GM21526 (cell line): ENCODE data around the gene TAF11L14.
"Not testable (repeated sequence)": the region's sequence is repeated elsewhere in the genome, so short reads cannot be mapped to it uniquely, and the experiment has no call there.

Source experiments
- ATAC-seq: cut with Tn5 transposase; IDR thresholded peaks from one replicate; pipeline ENCODE4 v1.9.1; 2021; ENCODE audit warnings: moderate library complexity; ENCODE audit not compliant: unreplicated experiment, low FRiP score

Gene TAF11L14

DNA sequence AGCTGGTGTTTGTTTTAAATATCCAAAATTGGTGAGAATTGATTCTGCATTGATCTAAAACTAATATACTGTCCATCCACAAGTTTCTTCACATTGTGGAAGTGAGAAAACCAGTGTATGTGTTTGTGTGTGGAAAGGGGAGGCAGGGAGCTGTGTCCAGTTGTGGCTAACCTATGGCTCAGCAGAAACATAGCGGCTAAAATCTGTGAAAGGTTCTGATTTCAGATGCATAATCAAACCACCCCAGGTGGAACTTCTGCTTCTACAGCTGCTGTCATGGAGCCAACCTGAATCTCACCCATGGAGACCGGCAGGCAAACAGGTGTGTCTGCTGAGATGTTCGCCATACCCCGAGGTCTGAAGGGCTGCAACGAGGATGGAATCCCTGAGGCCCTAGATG is at the start of gene TAF11L14:
TSS of gene TAF11L14 (plus strand) at position 301 of the 400 bp plus-strand sequence.
- no peak for ATAC-seq

- ATAC-seq, result not testable (repeated sequence)
Measured at GRCh38 chr5:17585658-17586057, 48.6 kb upstream of the TAF11L14 start, which contains the start of gene TAF11L7. TSS of gene TAF11L7 (minus strand) at chr5:17585758.

DNA sequence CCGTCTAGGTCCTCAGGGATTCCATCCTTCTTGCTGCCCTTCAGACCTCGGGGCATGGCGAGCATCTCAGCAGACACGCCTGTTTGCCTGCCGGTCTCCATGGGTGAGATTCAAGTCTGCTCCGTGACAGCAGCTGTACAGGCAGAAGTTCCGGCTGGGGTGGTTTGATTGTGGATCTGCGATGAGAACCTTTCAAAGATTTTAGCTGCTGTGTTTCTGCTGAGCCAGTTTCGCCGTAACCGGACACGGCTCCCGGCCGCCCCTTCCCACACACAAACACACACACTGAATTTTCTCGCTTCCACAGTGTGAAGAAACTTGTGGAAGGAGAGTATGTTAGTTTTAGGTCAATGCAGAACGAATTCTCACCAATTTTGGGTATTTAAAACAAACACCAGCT is 43.4 kb upstream of the TAF11L14 start, which contains the start of gene TAF11L8:
TSS of gene TAF11L8 (minus strand) at position 101 of the 400 bp plus-strand sequence.
- ATAC-seq, result not testable (repeated sequence)

- not testable (repeated sequence) for ATAC-seq
Measured at GRCh38 chr5:17594255-17594654, 40.0 kb upstream of the TAF11L14 start, which contains the start of gene TAF11L9. TSS of gene TAF11L9 (minus strand) at chr5:17594394.

GRCh38 chr5:17597728-17598127 is 36.5 kb upstream of the TAF11L14 start, which contains the start of gene TAF11L10:
TSS of gene TAF11L10 (minus strand) at chr5:17597828.
- ATAC-seq, result not testable (repeated sequence)

GRCh38 chr5:17603880-17604279 is 30.4 kb upstream of the TAF11L14 start, which contains the start of gene TAF11L11:
TSS of gene TAF11L11 (plus strand) at chr5:17604183.
- ATAC-seq, result not testable (repeated sequence)

GRCh38 chr5:17604951-17605350 is 29.3 kb upstream of the TAF11L14 start:
- no peak for ATAC-seq

GRCh38 chr5:17607461-17607860 is 26.8 kb upstream of the TAF11L14 start:
- not testable (repeated sequence) for ATAC-seq

DNA sequence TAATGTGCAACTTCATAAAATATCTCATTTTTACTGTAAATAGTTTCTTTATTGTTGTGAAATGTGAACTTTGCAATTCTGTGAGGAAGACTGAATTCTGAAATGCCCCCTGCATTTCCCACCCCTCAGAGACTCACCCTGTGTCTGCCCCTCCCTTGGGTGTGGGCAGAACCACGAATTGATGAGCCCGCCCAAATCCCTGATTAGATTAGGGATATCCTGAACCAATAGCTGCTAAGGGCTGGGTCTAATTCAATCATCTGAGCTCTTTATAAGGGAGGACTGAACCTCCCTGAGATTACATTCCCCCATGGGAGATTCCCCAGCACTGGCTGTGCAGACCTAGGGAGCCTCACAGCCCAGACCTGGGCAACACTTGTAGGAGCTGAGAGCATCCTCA is 24.2 kb upstream of the TAF11L14 start, which contains the start of gene TAF11L12:
TSS of gene TAF11L12 (plus strand) at position 301 of the 400 bp plus-strand sequence.
- ATAC-seq, result not testable (repeated sequence)

DNA sequence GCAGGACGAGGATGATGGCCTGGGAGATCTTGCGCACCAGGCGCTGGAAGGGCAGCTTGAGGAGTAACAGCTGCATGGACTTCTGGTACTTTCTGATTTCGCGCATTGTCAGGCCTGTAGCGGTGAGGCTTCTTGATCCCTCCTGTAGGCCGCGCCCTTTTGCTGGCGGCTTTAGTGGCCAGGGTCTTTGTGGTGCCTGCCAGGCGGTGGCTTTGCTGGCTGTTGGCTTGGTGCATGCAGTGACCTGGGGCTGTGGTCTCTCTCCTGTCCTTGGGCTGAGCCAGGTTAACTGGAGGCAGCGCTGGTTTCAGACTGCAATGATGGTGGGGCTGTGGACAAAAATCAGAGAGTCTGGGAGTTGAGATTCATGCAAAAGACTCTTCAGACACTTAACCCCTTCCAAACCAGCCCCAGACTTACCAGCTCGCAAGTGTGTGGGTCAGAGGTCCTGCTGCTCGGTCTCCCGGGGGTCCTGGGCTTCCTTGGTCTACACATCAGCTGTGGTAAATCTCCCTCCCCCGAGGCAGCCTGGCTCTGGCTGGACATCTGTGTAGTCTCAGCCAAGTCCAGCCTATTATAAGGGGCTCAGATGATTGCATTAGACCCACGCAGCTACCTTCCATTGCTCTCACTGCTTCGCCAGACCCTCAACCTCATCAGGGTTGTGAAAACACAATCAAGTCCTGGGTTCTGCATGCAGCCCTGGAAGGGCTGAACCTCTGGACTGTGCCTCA is 19.2 kb upstream of the TAF11L14 start:
- no peak for ATAC-seq

DNA sequence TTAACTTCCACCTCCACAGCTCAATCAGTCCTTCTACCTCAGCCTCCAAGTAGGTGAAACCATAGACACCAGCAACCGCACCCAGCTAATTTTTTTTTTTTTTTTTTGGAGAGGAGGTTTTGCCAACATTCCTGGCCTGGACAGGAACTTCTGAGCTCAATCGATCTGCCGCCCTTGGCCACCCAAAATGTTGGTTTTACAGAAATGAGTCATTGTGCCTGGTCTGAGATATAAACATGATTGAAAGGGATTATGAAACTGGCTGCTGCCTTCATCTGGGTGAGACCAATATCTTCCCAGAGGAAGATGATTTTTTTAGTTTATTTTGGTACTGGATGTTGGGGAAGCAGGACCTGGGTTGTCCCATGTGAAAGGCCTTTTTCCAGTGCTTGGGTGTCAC is 14.9 kb upstream of the TAF11L14 start:
- no peak for ATAC-seq

DNA sequence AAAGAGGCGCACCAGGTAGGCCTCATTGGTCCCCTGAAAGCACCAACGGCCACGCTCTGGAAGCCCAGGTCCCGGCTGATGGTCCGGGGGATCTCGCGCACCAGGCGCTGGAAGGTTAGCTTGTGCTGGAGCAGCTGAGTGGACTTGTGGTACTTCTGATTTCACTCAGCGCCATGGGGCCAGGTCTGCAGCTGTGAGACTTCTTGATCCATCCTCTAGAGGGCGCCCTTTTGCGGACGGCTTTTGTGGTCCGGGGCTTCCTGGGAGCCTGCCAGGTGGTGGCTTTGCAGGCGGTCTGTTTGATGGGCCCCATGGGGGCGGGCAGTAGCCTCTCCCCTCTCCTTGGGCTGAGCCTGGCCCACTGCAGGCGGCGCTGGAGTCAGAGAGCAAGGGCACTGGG is 13.6 kb upstream of the TAF11L14 start:
- no peak for ATAC-seq

- no peak for ATAC-seq
Measured at GRCh38 chr5:17625686-17626085, 8.6 kb upstream of the TAF11L14 start.

DNA sequence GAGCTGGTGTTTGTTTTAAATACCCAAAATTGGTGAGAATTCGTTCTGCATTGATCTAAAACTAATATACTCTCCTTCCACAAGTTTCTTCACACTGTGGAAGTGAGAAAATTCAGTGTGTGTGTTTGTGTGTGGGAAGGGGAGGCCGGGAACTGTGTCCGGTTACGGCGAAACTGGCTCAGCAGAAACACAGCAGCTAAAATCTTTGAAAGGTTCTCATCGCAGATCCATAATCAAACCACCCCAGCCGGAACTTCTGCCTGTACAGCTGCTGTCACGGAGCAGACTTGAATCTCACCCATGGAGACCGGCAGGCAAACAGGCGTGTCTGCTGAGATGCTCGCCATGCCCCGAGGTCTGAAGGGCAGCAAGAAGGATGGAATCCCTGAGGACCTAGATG is 2.5 kb upstream of the TAF11L14 start, which contains the start of gene TAF11L13:
TSS of gene TAF11L13 (plus strand) at position 301 of the 400 bp plus-strand sequence.
- ATAC-seq, result not testable (repeated sequence)

- ATAC-seq, result not testable (repeated sequence)
Measured at GRCh38 chr5:17649232-17649631, 15.0 kb downstream of the TAF11L14 start.

GRCh38 chr5:17655201-17655759 is 21.0 kb downstream of the TAF11L14 start:
- not testable (repeated sequence) for ATAC-seq

DNA sequence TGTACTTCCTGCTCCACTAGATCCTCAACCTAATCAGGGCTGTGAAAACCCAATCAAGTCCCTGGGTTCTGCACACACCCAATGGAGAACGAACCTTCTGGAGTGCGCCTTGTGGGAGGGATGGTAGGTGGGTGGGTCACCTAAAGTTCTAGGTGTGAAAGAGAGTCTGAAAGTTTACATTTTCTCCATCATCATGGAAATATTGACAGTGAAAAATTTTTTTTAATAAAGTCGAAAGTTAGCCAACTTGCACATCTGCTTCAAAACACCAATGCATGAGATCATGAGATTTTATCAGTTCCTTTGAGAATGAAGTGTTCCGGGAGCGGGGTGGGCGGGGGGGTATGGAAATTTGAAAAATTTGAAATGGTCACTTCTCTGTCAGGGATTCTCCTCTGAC is 21.7 kb downstream of the TAF11L14 start:
- no peak for ATAC-seq

- no peak for ATAC-seq
Measured at GRCh38 chr5:17663182-17663581, 28.9 kb downstream of the TAF11L14 start.

GRCh38 chr5:17665836-17666235 is 31.6 kb downstream of the TAF11L14 start:
- no peak for ATAC-seq

- no peak for ATAC-seq
Measured at GRCh38 chr5:17666726-17667235, 32.5 kb downstream of the TAF11L14 start.

DNA sequence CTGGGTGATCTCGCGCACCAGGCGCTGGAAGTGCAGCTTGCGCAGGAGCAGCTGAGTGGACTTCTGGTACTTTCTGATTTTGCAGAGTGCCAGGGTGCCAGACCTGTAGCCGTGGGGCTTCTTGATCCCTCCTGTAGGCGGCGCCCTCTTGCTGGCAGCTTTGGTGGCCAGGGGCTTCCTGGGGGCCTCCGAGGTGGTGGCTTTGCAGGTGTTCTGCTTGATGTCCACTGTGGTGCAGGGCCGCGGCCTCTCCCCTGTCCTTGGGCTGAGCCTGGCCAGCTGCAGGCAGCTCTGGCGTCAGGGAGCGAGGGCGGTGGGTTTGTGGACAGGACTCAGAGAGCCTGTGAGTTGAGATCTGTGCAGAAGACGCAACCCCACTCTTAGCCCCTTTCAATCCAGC is 36.1 kb downstream of the TAF11L14 start:
- no peak for ATAC-seq
